NT2/D1 (cell line): ENCODE data around the gene POLR2E.

Experiments
- DNase-seq: peaks from one replicate; pipeline ENCODE4 v3.0.0-alpha.2; 2011; ENCODE audit warnings: low read depth, low spot score
- H3K27me3 ChIP-seq: 2 replicates; pipeline ENCODE4 v1.6.0; 2011; ENCODE audit warnings: mild to moderate bottlenecking; ENCODE audit not compliant: insufficient read length, insufficient read depth
- H3K36me3 ChIP-seq: 2 replicates; pipeline ENCODE4 v1.6.1; 2011; ENCODE audit warnings: mild to moderate bottlenecking, low read length, mixed read lengths; ENCODE audit not compliant: insufficient read depth, insufficient read length
- H3K4me1 ChIP-seq: 2 replicates; pipeline ENCODE4 v1.5.1; 2011; ENCODE audit not compliant: insufficient read depth, insufficient read length
- H3K4me3 ChIP-seq: 2 replicates; pipeline ENCODE4 v1.5.1; 2011; ENCODE audit warnings: low read depth; ENCODE audit not compliant: insufficient read length
- H3K9ac ChIP-seq: 2 replicates; pipeline ENCODE4 v1.6.0; 2011; ENCODE audit warnings: low read depth; ENCODE audit not compliant: insufficient read length
- H3K9me3 ChIP-seq: 2 replicates; pipeline ENCODE4 v1.5.1; 2011; ENCODE audit warnings: mild to moderate bottlenecking, low read length; ENCODE audit not compliant: insufficient read depth
- SUZ12 ChIP-seq: IDR thresholded peaks from 2 replicates; pipeline ENCODE4 v1.6.1; 2011; ENCODE audit not compliant: insufficient read length, insufficient read depth; ENCODE audit errors: extremely low read depth
- YY1 ChIP-seq: IDR thresholded peaks from 2 replicates; pipeline ENCODE4 v1.6.1; 2011; ENCODE audit not compliant: insufficient read length, insufficient read depth
- ZNF274 ChIP-seq: IDR thresholded peaks from 2 replicates; pipeline ENCODE4 v1.6.1; 2011; ENCODE audit warnings: mild to moderate bottlenecking, low read depth, low read length

POLR2E gene

GRCh38 chr19:1106841-1107660 is 11.9 kb upstream of the POLR2E start:
- peaks cover 57% of the 10 kb centered on the region for H3K36me3 ChIP-seq
- H3K9ac ChIP-seq = peak overlapping the region; percentile 42

GRCh38 chr19:1105873-1106840 is 11.0 kb upstream of the POLR2E start:
- Histone ChIP-seq H3K4me1 (peaks cover 21% of the 10 kb centered on the region), H3K36me3 (peaks cover 52% of the 10 kb centered on the region), H3K9me3 (no peaks in the 10 kb centered on the region), H3K27me3 (no peaks in the 10 kb centered on the region), H3K9ac (peak overlapping the region; percentile 72), H3K4me3 (no peak overlapping the region)
- TF ChIP-seq ZNF274 (no peak), YY1 (no peak), SUZ12 (no peak)
- DNase-seq = no peak

More at GRCh38 chr19:1106841-1107660, 11.9 kb upstream of the POLR2E start:
- TF ChIP-seq ZNF274 (no peak), SUZ12 (no peak), YY1 (no peak)
- DNase-seq = no peak
- H3K4me1 ChIP-seq = peaks cover 19% of the 10 kb centered on the region
- no peak overlapping the region for H3K4me3 ChIP-seq
- H3K9me3 ChIP-seq = no peaks in the 10 kb centered on the region
- no peaks in the 10 kb centered on the region for H3K27me3 ChIP-seq

- no peak for TF ChIP-seq SUZ12
- TF ChIP-seq YY1 = no peak
- TF ChIP-seq ZNF274 = no peak
- DNase-seq = no peak
- Histone ChIP-seq H3K36me3 (peaks cover 43% of the 10 kb centered on the region), H3K4me1 (peaks cover 21% of the 10 kb centered on the region), H3K9me3 (no peaks in the 10 kb centered on the region), H3K9ac (peak overlapping the region; percentile 96), H3K4me3 (peak overlapping the region; percentile 76), H3K27me3 (no peaks in the 10 kb centered on the region)
Measured at GRCh38 chr19:1105008-1105872, 10.1 kb upstream of the POLR2E start.

- no peaks in the 10 kb centered on the region for H3K27me3 ChIP-seq
- no peaks in the 10 kb centered on the region for H3K9me3 ChIP-seq
- no peak for DNase-seq
- peak overlapping the region; percentile 76 for H3K4me3 ChIP-seq
- H3K9ac ChIP-seq = peak overlapping the region; percentile 96
- H3K4me1 ChIP-seq = peaks cover 18% of the 10 kb centered on the region
- H3K36me3 ChIP-seq = peaks cover 36% of the 10 kb centered on the region
- TF ChIP-seq ZNF274 = no peak
- TF ChIP-seq SUZ12 = no peak
- no peak for TF ChIP-seq YY1
Measured at GRCh38 chr19:1104311-1105007, 9.3 kb upstream of the POLR2E start.

DNA sequence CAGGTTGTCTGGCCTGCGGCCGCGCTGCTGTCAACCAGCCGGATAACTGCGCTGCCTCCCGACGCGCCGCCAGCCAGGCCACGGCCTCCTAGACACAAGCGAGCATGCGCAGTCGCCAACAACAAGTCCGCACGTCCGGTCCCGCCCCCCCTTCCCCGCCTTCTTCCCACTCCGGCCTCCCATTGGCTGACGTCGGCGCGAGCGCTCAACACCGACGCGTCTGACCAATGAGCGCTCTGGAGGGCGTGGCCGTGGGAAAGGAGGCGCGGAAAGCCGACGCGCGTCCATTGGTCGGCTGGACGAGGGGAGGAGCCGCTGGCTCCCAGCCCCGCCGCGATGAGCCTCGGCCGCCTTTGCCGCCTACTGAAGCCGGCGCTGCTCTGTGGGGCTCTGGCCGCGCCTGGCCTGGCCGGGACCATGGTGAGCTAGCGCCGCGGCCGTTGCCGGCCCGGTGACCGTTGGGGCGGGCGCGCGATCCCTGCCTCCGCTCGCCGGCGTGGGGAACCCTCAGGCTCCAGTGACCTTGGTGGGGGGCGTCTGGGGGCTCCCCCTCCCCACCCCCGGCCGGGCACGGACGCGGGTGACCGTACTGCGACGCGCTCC is 8.6 kb upstream of the POLR2E start, which contains the start of gene GPX4:
TSS of gene GPX4 (plus strand) at position 287 of the 603 bp plus-strand sequence. CDS start at position 337, 50 bp downstream.
- Histone ChIP-seq H3K9ac (peak within 1 kb of the TSS; percentile 96), H3K36me3 (peaks cover 35% of the 10 kb centered on the region), H3K4me1 (peaks cover 21% of the 10 kb centered on the region), H3K27me3 (no peaks in the 10 kb centered on the region), H3K9me3 (no peaks in the 10 kb centered on the region), H3K4me3 (peak within 1 kb of the TSS; percentile 76)
- peak; percentile 99 for DNase-seq
- TF ChIP-seq YY1 (no peak), SUZ12 (no peak), ZNF274 (no peak)

DNA sequence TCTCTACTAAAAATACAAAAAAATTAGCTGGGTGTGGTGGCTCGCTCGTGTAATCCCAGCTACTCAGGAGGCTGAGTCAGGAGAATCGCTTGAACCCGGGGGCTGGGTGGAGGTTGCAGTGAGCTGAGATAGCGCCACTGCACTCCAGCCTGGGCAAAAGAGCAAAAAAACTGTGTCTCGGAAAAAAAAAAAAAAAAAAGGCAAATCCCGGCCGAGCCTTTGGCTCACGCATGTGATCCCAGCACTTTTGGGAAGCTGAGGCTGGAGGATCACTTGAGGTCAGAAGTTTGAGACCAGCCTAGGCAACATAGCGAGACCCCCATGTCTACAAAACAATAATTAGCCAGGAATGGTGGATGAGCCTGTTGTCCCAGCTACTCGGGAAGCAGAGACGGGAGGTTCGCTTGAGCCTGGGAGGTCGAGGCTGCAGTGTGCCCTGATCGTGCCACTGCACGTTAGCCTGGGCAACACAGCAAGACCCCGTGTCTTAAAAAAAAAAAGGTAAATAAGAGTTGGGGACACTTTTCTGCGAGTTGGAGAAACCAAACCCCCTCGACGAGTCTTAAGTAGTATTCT is 8.0 kb upstream of the POLR2E start:
- H3K9ac ChIP-seq = no peak overlapping the region

More for the DNA sequence above, 8.0 kb upstream of the POLR2E start:
- H3K36me3 ChIP-seq = peaks cover 31% of the 10 kb centered on the region
- H3K9me3 ChIP-seq = no peaks in the 10 kb centered on the region
- no peak for DNase-seq
- H3K4me1 ChIP-seq = peaks cover 23% of the 10 kb centered on the region
- TF ChIP-seq SUZ12 = no peak
- no peak for TF ChIP-seq YY1
- no peak for TF ChIP-seq ZNF274
- H3K4me3 ChIP-seq = peak overlapping the region; percentile 5
- H3K27me3 ChIP-seq = no peaks in the 10 kb centered on the region
